Colonic mucosa (tissue), 4 donors: Measurements from ENCODE around the gene POU2F1. TPM values are rescaled to one million over a fixed set of nuclear protein-coding genes. Genes with fewer than 3 reads are reported as not detected.

ENCODE experiments used
- DNase-seq: peaks from one replicate; pipeline ENCODE4 v3.0.0-alpha.2; 2020
- H3K27ac ChIP-seq: fragments of 200-600 bp; one replicate; pipeline ENCODE4 v1.8.0; 2021
- H3K27me3 ChIP-seq: fragments of 200-600 bp; one replicate; pipeline ENCODE4 v1.8.0; 2021
- H3K36me3 ChIP-seq: fragments of 200-600 bp; one replicate; pipeline ENCODE4 v1.8.0; 2021
- H3K4me1 ChIP-seq: fragments of 200-600 bp; one replicate; pipeline ENCODE4 v1.8.0; 2021; ENCODE audit warnings: mild to moderate bottlenecking
- H3K4me3 ChIP-seq: fragments of 200-600 bp; one replicate; pipeline ENCODE4 v1.8.0; 2021
- H3K9ac ChIP-seq, 2 donors: one replicate each; pipeline ENCODE4 v1.7.0; 2013; ENCODE audit warnings: control low read depth in 2 of 2, low read depth in 2 of 2, low read length in 2 of 2
- H3K9me3 ChIP-seq: fragments of 200-600 bp; one replicate; pipeline ENCODE4 v1.8.0; 2021
- CTCF ChIP-seq: fragments of 200-600 bp; IDR thresholded peaks from one replicate; pipeline ENCODE4 v1.8.0; 2022; ENCODE audit warnings: antibody characterized with exemption, mild to moderate bottlenecking
- intact Hi-C: fragments of 100-400 bp; cut with DNase I; formaldehyde crosslinking; loops from one replicate; pipeline ENCODE4 v1.14.1; 2022
- total RNA-seq, 2 donors: library from RNA; stranded (reverse); fragmentation: NEBNext Ultra II Directional in 1 of 2; extraction: Animal tissue kit (Norgen Biotek cat#: 25700) in 1 of 2; gene quantifications; one replicate each; pipeline ENCODE4 v1.2.1, GENCODE V29; 2021
- donor health status: healthy.
- donor health status: DM: no; HTN: no; CAD: no.
- donor health status: DM: no; HTN: no; CAD: no.

The POU2F1 gene
- total RNA-seq, 2 donors from 2014 or later = 16.4 to 24.4 TPM

GRCh38 chr1:167465743-167466142 is 245.1 kb downstream of the POU2F1 start:
- Histone ChIP-seq H3K9ac (no peak overlapping the region), H3K36me3 (no peaks in the 10 kb centered on the region), H3K9me3 (no peaks in the 10 kb centered on the region), H3K4me3 (no peak overlapping the region), H3K27me3 (no peaks in the 10 kb centered on the region), H3K27ac (no peak overlapping the region), H3K4me1 (no peaks in the 10 kb centered on the region)
- DNase-seq = no peak
- no peak for TF ChIP-seq CTCF
- intact Hi-C loops = no loop called here

GRCh38 chr1:167467126-167467710 is 246.5 kb downstream of the POU2F1 start:
- Histone ChIP-seq H3K27ac (no peak overlapping the region), H3K27me3 (no peaks in the 10 kb centered on the region), H3K4me3 (no peak overlapping the region), H3K9me3 (no peaks in the 10 kb centered on the region), H3K9ac (no peak overlapping the region), H3K4me1 (no peaks in the 10 kb centered on the region), H3K36me3 (no peaks in the 10 kb centered on the region)
- no peak for DNase-seq
- intact Hi-C loops = no loop called here
- TF ChIP-seq CTCF = no peak

- no peak overlapping the region for H3K4me3 ChIP-seq
- intact Hi-C loops = no loop called here
- DNase-seq = no peak
- H3K27me3 ChIP-seq = no peaks in the 10 kb centered on the region
- TF ChIP-seq CTCF = no peak
- H3K9me3 ChIP-seq = no peaks in the 10 kb centered on the region
- H3K9ac ChIP-seq = no peak overlapping the region
- no peaks in the 10 kb centered on the region for H3K4me1 ChIP-seq
- H3K27ac ChIP-seq = no peak overlapping the region
- no peaks in the 10 kb centered on the region for H3K36me3 ChIP-seq
Measured at GRCh38 chr1:167467752-167468151, 247.1 kb downstream of the POU2F1 start.

- no peaks in the 10 kb centered on the region for H3K36me3 ChIP-seq
- no peaks in the 10 kb centered on the region for H3K4me1 ChIP-seq
- no peak overlapping the region for H3K27ac ChIP-seq
- DNase-seq = no peak
- H3K9ac ChIP-seq = no peak overlapping the region
- no peak overlapping the region for H3K4me3 ChIP-seq
- H3K27me3 ChIP-seq = no peaks in the 10 kb centered on the region
- no peak for TF ChIP-seq CTCF
- no peaks in the 10 kb centered on the region for H3K9me3 ChIP-seq
- intact Hi-C loops = no loop called here
Measured at GRCh38 chr1:167469280-167469965, 248.7 kb downstream of the POU2F1 start.

GRCh38 chr1:167471568-167471967 is 250.9 kb downstream of the POU2F1 start:
- no peaks in the 10 kb centered on the region for H3K36me3 ChIP-seq
- intact Hi-C loops = no loop called here
- no peaks in the 10 kb centered on the region for H3K27me3 ChIP-seq
- H3K9me3 ChIP-seq = no peaks in the 10 kb centered on the region
- no peak for DNase-seq
- no peak overlapping the region for H3K9ac ChIP-seq
- H3K4me3 ChIP-seq = no peak overlapping the region
- TF ChIP-seq CTCF = no peak
- H3K4me1 ChIP-seq = no peaks in the 10 kb centered on the region
- H3K27ac ChIP-seq = no peak overlapping the region
